ENCODE results near the gene DENND1A. TPM values are rescaled to one million over a fixed set of nuclear protein-coding genes. Genes with fewer than 3 reads are reported as not detected.
"Not testable (repeated sequence)": the region's sequence is repeated elsewhere in the genome, so short reads cannot be mapped to it uniquely, and the experiment has no call there.

The DENND1A gene
- total RNA-seq, 1 donor from 2014 or later = 26.1 TPM

GRCh38 chr9:123926941-123927340 lies 3.0 kb downstream of the DENND1A start:
- DNase-seq (ENCODE audit: low spot score) (no peak), ATAC-seq (no peak)
- intact Hi-C loops (cut with DNase I) = no loop called here

GRCh38 chr9:123925819-123926218 lies 4.1 kb downstream of the DENND1A start:
- no peak for ATAC-seq
- no peak for DNase-seq (ENCODE audit: low spot score)
- intact Hi-C loops (cut with DNase I) = no loop called here

- intact Hi-C loops (cut with DNase I) = no loop called here
- ATAC-seq = no peak
- DNase-seq (ENCODE audit: low spot score) = no peak
Measured at GRCh38 chr9:123925161-123925560, 4.8 kb downstream of the DENND1A start.

- no peak for DNase-seq (ENCODE audit: low spot score)
- ATAC-seq = no peak
- intact Hi-C loops (cut with DNase I) = no loop called here
Measured at GRCh38 chr9:123924727-123925126, 5.2 kb downstream of the DENND1A start.

GRCh38 chr9:123923884-123924283 lies 6.0 kb downstream of the DENND1A start:
- ATAC-seq (no peak), DNase-seq (ENCODE audit: low spot score) (no peak)
- intact Hi-C loops (cut with DNase I) = no loop called here

- no peak for ATAC-seq
- intact Hi-C loops (cut with DNase I) = no loop called here
- DNase-seq (ENCODE audit: low spot score) = no peak
Measured at GRCh38 chr9:123923377-123923776, 6.5 kb downstream of the DENND1A start.

DNA sequence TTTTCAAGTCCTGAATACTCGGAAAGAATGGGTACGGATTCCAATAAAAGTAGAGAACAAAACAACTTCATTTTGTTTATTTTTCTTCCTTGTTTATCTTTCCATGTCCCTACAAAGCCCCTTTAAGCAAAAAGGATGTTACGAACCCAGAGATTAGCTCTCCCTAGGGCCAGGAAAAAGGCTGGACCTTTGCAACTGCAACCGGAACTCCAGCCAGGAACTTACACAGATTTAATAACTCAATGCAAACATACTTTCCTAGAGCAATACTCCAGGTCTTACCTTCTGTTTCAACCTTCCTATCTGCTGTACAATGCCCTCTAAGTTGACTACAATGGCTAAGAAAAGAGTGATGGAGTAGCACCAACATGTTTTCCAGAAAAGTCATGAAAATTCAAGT lies 7.0 kb downstream of the DENND1A start:
- DNase-seq (ENCODE audit: low spot score) = no peak
- intact Hi-C loops (cut with DNase I) = no loop called here
- ATAC-seq = no peak

DNA sequence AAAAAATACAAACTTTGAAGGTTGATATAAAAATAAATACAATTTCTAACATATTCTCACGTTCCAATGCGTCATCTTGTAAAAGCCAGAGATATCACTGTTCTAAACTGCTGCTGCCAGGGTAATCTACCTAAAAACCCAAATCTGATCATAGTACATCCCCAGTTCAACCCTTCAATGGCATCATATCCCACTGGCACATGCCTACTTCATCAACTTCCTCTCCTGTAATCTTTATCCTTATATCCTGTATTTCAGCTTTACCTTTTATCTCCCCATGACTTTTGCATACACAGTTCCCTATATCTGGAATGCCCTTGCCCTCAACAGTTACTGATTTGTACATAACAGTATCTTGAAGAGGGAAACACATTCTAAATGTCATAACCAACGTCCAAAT lies 7.5 kb downstream of the DENND1A start:
- intact Hi-C loops (cut with DNase I) = no loop called here
- no peak for ATAC-seq
- DNase-seq (ENCODE audit: low spot score) = no peak

- intact Hi-C loops (cut with DNase I) = no loop called here
- ATAC-seq = no peak
Measured at GRCh38 chr9:123914517-123915196, 15.3 kb downstream of the DENND1A start.

GRCh38 chr9:123912167-123912897 lies 17.6 kb downstream of the DENND1A start:
- peak; percentile 68 for ATAC-seq
- no peak for DNase-seq (ENCODE audit: low spot score)
- intact Hi-C loops (cut with DNase I) = no loop called here

More at GRCh38 chr9:123914517-123915196, 15.3 kb downstream of the DENND1A start:
- no peak for DNase-seq (ENCODE audit: low spot score)

DNA sequence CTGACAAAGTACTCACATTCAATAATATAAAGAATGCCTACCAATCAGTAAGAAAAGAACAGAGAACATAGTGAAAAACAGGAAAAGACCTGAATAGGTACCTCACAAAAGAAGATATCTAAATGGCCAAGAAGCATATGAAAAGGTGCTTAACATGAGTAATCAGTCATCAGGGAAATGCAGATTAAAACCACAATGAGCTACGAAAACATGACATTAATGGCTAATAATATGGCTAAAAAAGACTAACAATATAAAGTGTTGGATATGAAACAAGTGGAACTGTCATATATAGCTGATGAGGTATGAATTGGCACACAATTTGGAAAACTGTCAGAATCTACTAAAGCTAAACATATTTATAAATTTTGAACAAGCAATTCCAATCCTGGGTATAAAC lies 18.9 kb downstream of the DENND1A start:
- intact Hi-C loops (cut with DNase I) = no loop called here

DNA sequence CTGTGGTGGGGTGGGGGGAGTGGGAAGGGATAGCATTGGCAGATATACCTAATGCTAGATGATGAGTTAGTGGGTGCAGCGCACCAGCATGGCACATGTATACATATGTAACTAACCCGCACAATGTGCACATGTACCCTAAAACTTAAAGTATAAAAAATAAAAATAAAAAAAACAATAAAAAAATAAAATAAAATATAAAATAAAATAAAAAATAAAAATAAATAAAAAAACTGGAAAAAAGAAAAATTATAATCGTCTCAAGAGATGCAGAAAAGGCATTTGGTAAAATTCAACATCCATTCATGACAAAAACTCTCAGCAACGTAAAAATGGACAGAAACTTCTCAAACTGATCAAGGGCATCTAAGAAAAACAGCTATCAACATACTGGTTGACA lies 20.7 kb downstream of the DENND1A start:
- ATAC-seq; intact Hi-C loops (cut with DNase I); DNase-seq (ENCODE audit: low spot score): not testable (repeated sequence)

More for the DNA sequence above, 18.9 kb downstream of the DENND1A start:
- no peak for ATAC-seq
- no peak for DNase-seq (ENCODE audit: low spot score)

- DNase-seq (ENCODE audit: low spot score); ATAC-seq; intact Hi-C loops (cut with DNase I): not testable (repeated sequence)
Measured at GRCh38 chr9:123903550-123903949, 26.4 kb downstream of the DENND1A start.

DNA sequence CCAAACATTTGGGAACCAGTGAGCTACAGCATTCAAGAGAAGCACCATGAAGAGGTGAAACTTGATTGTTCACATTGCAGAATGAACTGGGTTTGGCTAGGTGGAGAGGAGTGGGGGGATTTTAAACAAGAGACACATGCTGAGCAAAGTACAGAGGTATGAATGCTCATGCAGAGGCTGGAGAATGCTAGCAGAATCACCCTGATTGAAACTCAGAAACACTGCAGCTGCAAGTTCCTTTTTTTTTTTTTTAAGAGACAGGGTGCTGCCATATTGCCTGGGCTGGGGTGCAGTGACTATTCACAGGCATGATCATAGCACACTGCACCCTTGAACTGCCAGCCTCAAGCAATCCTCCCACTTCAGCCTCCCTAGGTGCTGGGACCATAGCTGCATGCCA lies 35.1 kb downstream of the DENND1A start:
- intact Hi-C loops (cut with DNase I) = no loop called here
- ATAC-seq = no peak
- DNase-seq (ENCODE audit: low spot score) = no peak

- no peak for DNase-seq (ENCODE audit: low spot score)
- intact Hi-C loops (cut with DNase I) = no loop called here
- ATAC-seq = no peak
Measured at GRCh38 chr9:123893831-123894460, 36.0 kb downstream of the DENND1A start.

GRCh38 chr9:123893115-123893514 lies 36.8 kb downstream of the DENND1A start:
- DNase-seq (ENCODE audit: low spot score) = no peak
- intact Hi-C loops (cut with DNase I) = no loop called here
- ATAC-seq = no peak

DNA sequence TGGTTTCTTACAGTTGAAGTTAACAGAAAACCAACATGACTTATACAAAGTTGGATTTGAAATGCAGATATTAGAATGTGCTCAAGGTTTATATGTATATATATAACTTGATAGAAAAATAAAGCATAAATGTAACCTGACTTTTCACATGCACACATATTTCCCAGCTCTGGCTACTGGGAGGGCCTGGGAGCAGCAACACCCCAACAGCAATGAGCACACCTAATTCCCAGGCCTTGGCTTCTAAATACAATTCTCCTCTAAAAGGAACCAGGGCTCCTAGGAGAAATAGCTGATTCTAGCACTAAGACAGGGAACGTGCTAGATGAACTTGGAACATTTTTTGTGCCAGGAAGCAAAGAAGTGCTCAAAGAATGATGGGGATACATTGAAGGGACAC lies 42.1 kb downstream of the DENND1A start:
- intact Hi-C loops (cut with DNase I) = no loop called here
- ATAC-seq (no peak), DNase-seq (ENCODE audit: low spot score) (no peak)

GRCh38 chr9:123885834-123886233 lies 44.1 kb downstream of the DENND1A start:
- DNase-seq (ENCODE audit: low spot score); ATAC-seq; intact Hi-C loops (cut with DNase I): not testable (repeated sequence)

GRCh38 chr9:123883634-123884033 lies 46.3 kb downstream of the DENND1A start:
- ATAC-seq (no peak), DNase-seq (ENCODE audit: low spot score) (no peak)
- intact Hi-C loops (cut with DNase I) = no loop called here

GRCh38 chr9:123881604-123882003 lies 48.3 kb downstream of the DENND1A start:
- intact Hi-C loops (cut with DNase I) = no loop called here
- no peak for ATAC-seq
- DNase-seq (ENCODE audit: low spot score) = no peak
